Activated naive CD4-positive, alpha-beta T cell (primary cell): ENCODE data around the gene RHOT2.

Source experiments
- DNase-seq, 4 experiments: peaks; one replicate each; lab custom pipeline; 2025; lab: John Stamatoyannopoulos, UW

RHOT2 gene

DNA sequence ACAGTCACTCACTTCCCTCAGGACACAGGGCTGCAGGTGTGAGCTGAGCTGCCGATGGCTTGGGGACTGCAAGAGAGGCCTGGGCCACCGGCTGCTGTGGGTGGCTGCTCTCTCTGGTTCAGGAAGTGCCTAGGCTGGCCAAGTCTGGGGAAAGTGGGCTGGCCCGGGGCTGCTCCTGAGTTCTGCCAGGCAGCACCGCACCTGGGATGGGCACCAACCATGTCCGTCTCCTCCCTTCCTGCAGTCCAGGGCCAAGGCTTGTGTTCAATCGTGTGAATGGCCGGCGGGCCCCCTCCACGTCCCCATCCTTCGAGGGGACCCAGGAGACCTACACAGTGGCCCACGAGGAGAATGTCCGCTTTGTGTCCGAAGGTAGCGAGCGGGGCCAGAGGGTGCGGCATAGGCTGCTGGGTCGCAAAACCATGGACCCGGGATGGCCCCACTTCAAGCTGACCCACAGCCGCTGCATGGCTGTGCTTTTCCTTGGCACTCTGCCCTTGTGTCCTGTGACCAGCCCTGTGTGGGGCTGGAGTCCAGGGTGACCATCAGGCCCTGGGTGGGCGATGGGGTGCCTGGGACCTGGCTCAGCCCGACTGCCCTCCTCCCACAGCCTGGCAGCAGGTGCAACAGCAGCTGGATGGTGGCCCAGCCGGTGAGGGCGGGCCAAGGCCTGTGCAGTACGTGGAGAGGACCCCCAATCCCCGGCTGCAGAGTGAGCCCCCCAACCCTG, 20.6 kb upstream of the RHOT2 start:
- no peak for DNase-seq

DNA sequence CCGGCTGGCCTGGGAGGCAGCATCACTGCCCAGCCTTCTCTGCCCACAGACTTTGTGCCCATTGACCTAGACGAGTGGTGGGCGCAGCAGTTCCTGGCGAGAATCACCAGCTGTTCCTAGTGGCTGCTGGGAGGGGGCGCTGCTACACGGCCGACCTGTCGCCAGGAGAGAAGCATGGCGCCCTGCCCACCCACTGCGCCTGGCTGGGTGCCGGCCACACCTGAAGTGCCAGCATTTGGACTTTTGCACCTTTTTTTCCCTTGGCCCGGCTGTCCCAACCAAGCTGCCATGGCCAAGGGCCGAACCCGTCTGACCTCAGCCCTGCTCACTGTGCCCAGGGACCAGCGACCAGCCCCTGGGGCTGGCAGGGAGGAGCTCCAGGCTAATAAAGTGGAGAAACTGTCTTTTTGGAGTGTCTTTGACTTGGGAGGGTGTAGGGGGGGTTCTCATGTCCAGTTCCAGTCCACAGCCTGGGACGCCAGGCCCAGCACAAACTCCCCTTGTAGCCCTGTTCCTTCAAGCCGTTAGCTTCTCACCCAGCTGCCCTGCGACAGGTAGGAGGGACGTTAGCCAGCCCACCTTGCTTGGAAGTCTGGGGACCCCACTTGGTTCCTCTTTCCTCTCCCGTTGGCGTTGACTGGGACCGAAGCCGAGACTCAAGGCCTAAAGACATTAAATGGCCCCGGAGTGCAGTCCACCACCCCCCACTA, 19.7 kb upstream of the RHOT2 start:
- DNase-seq: no peak

DNA sequence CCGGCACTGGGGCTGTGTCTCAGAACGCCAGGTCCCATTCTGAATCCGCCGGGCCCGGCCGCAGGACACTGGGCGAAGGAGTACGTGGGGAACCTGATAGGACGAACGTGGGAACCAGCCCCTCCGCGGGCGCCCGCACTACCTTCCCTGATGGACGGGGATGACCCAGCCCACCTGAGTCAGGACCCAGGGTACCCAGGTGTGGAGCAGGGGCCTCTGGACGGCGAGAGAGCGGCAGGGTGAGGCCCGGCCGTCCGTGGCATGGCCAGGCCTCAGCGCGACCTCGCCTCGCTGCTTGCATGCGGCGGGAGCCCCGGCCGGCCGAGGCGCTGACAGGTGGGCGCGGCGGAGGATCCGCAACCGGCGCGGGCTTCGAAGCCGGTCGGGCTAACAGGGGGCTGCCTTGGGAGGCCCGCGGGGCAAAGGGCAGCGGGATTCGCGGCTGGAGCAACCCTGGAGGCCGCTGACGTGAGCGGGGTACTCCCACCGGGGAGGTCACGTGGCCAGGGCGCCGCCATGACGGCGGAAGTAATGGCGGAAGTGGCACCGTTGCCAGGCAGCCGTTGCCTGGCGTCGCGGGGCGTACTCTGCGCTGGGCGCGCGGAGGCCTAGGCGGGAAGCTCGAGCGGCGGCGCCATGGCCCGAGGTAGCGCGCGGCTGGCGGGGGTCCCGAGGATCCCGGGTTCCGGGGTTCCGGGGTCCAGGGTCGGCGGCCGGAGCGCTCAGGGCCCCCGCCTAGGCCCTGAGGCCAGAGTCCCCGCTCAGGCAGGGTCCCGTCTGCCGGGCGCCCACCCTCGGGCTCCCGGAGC, 18.9 kb upstream of the RHOT2 start, which contains the start of gene WDR90:
WDR90 (plus strand) TSS at position 585 of the 809 bp plus-strand sequence; CDS start at position 637, 52 bp downstream.
- DNase-seq: peak; percentile 77 to 90 (median 80)

DNA sequence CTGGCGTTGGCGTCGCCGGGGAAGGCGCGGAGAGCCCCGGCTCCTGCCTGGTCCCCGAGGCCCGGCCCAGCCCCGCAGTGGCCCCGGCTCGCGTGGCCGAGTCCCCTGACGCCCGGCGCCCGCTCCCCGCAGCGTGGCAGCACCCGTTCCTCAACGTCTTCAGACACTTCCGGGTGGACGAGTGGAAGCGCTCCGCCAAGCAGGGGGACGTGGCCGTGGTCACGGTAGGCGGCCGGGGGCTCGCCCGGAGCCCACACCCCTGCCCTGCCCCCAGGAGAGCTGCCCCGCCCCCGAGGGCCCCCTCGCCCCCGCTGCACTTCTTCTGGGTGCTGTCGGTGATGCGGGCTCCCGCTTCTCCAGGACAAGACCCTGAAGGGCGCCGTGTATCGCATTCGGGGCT, 18.3 kb upstream of the RHOT2 start:
- no peak for DNase-seq

DNA sequence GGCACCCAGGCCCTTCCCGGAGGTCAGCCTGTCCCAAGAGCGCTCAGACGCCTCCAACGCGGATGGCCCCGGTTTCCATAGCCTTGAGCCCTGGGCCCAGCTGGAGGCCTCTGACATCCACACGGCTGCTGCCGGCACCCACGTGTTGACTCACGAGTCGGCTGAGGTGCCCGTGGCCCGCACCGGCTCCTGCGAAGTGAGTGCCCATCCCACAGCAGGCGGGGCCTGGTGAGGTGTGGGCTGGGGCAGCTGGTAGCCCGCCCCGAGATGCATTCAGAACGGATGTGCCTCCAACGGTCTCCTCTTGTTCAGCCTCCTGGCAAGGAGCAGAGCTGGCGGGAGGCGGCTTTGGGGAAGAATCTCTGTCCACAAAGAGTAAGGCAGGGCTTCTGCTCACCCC, 16.1 kb upstream of the RHOT2 start:
- no peak for DNase-seq

DNA sequence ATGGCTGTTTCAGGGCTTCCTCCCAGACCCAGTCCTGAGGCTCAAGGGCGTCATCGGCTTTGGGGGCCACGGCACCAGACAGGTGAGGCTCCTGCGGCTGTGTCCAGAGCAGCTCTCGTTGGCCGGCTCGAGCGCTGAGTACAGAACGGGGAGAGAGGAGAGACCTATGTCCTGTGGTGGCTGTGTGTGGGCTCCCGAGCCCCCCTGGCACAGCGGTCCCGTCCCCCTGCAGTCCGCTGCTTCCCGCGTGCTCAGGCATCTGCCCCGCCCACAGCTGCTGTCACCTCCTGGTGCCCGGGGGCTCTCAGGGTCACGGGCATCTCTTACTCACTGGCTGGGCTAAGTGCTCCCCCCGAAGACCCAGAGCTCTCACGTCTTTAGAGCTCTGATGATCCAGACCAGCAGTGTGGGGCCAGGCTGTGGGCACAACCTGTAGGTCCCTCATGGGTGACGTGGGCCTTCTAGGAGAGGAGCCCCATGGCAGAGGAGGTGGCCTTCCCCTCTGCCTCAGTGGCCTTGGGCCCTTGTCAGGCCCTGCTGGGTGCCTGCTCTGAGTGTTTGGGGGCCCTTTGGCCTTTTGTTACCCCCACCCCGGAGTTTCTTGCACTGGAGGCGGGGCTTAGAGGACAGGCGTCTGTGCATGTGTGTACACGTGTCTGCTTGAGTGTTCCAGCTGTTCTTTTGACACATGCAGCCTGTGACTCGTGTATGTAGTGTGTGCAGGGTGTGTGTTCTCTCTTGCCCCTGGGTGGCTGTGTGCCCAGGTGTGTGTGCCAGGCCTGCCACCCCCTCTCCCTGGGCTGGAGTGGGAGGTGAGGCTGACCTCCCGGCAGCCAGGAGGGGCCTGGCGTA, 15.3 kb upstream of the RHOT2 start:
- DNase-seq: no peak

DNA sequence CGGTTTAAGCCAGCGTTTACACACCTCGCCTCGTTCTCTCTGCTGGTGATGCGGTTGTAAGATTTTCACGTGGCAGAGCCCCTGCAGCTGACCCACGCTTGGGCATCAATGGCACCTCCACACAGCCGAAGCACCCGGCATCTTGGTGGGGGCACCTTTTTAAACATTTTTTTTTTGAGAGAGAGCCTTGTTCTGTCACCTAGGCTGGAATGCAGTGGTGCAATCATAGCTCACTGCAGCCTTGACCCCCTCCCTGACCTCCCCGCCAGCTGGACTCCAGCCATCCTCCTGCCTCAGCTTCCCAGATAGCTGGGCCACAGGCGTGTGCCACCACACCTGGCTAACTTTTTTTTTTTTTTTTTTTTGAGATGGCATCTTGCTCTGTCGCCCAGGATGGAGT, 13.9 kb upstream of the RHOT2 start:
- no peak for DNase-seq

DNA sequence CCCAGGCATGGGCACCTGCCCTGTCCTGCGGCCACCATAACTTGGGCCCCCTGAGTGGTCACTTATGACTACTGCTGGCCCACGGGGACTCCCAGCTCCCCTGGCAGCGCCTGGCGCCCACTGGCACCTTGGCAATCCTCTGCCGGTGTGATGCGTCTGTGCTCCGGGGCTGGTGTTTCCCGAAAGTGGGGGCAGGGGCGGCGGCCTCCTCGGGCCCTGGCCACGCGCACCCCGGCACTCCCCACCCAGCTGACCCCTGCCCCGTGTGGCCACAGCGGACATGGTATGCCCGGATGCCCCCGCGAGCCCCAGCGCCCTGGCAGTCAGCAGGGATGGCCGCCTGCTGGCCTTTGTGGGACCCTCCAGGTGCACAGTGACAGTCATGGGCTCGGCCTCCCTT, 10.4 kb upstream of the RHOT2 start:
- DNase-seq: no peak

DNA sequence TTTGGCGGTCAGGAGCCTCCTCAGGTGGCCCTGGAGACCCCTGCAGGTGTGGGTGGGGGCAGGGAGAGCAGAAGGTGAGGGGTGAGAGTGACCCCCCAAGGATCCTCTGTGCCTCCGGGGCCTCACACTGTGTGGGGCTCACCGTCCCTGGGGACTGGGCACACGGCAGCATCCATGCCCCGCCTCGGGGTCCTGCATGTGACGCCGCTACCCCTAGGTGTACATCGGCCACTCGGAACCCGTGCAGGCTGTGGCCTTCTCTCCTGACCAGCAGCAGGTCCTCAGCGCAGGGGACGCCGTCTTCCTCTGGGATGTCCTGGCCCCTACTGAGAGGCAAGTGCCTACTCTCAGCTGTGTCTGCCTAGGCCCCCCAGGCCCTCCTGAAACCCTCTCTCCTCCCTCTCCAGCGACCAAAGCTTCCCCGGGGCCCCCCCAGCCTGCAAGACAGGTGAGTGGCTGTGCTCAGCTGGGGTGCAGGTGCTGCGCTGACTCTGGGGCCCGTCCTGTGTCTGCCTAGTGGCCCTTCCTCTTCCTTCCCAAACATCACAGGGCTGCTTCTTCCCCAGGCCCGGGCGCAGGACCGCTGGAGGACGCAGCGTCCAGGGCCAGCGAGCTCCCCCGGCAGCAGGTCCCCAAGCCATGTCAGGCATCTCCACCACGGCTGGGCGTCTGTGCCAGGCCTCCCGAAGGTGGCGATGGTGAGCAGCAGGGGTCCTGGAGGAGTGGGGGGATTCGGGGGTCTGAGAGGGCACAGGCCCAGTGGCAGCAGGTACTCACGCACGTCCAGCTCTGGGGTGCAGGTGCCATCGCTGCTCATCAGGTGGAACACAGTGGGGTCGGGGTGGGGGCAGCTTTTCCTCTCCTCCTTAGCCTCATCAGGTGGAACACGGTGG, 9.0 kb upstream of the RHOT2 start:
- DNase-seq: no peak

DNA sequence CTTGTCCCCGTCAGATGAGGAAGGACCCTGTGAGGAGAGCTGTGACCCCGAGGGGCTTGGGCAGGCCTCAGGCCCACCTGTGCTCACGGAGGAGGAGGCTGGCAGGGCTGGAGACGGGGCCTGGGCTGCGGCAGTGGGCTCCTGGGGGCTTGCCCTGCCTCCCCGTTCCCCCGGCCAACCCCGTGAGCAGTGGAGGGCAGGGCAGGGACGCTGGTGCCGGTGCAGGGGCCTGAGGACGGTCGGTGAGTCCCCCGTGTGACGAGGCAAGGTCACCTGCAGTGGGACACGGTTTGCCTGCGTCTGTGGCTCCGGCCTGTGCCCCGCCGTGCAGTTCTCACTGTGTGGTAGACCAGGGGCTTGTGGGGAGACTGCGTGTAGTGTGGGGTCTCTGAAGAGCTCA, 8.3 kb upstream of the RHOT2 start:
- DNase-seq: no peak

DNA sequence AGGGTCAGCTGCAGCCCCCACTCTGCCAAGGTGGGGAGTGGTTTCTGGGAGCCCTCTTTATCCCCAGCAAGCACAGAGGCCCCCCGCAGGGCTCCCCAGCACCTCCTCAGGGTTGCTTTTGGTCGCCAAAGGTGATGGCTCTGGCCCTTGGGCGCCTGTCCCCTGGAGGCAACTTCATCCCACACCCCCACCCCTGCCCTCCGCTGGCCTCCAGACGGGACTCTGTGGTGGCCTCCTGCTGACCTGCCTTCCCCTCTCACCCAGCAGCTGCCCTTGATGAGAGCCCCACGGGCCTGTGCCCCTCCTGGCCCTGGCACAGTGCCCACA, 7.8 kb upstream of the RHOT2 start:
- DNase-seq: no peak

DNA sequence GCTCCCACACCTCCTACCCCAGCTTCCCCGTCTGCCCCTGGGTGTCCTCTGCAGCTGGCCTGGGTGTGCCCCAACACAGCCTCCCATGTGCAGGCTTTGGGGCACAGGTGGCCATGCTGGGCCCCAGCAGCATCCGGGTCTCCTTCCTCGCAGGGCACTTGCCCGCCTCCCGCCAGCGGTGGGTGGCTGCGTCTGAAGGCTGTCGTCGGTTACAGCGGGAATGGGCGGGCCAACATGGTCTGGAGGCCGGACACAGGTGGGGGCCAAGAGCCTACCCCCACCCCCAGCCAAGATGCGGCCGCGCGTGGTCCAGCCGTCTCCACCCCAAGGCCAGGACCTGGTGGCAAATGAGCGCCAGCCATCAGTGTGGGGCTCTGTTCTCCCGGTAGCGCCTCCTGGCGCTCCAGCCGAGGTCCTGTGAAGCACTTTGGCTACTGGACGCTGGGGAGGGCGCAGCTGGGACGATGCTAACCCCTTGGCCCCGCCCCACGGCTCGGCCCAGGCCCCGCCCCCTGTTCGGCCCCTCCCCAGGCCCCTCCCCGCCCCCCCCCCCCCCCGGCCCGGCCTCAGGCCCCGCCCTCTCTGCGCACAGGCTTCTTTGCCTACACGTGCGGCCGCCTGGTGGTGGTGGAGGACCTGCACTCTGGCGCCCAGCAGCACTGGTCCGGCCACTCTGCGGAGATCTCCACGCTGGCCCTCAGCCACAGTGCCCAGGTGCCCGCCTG, 7.3 kb upstream of the RHOT2 start:
- DNase-seq: peak in 3 of 4 experiments; percentile 50 to 75 (median 61)

DNA sequence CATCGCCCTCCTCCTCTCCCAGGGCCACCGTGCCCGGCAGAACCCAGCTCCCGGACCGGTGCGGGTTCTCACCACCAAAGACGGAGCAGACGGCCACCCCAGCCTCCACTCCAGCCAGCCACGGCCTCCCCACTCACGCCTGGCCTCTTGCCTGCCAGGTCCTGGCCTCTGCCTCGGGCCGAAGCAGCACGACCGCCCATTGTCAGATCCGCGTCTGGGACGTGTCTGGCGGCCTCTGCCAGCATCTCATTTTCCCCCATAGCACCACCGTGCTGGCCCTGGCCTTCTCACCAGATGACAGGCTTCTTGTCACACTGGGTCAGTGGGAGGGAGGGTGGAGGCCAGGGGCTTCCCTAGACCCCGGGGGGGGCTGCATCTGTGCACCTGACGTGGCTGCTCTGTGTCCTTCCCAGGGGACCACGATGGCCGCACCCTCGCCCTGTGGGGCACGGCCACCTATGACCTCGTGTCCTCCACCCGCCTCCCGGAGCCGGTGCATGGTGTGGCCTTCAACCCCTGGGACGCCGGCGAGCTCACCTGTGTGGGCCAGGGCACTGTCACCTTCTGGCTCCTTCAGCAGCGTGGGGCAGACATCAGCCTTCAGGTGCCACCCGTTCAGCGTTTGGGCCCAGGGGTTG, 6.6 kb upstream of the RHOT2 start:
- DNase-seq: no peak

DNA sequence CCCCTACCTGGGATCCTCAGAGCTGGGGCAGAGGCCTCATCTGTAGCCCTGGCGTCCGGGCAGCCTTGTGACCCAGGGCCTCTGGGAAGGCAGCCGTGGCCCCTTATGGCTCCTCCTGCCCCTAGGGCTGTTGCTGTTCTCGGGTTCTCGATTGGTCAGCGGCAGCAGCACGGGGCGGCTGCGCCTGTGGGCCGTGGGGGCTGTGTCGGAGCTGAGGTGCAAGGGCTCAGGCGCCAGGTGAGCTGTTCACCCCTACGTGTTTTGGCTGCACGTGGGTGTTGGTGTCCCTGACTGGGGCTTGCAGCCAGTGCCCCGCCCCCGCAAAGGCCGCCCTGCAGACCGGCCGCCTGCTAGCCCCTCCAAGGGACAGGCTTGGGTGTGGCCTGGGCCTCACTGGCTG, 5.8 kb upstream of the RHOT2 start:
- DNase-seq: no peak

DNA sequence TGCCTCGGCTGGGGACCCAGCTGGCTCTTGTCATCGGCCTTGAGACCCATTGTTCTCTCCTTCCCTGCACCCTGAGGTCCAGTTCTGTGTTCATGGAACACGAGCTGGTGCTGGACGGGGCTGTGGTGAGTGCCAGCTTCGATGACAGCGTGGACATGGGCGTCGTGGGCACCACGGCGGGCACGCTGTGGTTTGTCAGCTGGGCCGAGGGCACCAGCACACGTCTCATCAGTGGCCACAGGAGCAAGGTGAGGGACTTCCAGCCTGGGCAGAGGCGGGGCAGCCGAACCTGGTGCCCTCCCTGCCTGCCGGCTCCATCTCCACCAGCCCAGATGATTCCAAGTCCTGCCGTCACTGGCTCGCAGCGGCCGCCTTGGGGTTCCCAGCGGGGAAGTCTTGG, 5.3 kb upstream of the RHOT2 start:
- no peak for DNase-seq

DNA sequence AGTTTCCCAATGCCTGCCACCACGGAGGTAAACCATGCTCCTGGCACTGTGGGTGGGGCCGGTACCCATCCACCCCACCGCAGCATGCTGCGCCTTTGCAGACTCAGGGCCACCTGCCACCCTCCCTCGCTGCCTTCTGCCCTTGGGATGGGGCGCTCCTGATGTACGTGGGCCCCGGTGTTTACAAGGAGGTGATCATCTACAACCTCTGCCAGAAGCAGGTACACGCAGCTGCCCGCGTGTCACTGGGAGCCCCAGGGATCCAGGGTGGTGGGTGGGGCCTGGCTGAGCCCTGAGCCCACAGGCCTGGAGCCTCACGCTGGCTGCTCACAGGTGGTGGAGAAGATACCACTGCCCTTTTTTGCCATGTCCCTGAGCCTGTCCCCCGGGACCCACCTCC, 1.4 kb upstream of the RHOT2 start:
- DNase-seq: no peak

DNA sequence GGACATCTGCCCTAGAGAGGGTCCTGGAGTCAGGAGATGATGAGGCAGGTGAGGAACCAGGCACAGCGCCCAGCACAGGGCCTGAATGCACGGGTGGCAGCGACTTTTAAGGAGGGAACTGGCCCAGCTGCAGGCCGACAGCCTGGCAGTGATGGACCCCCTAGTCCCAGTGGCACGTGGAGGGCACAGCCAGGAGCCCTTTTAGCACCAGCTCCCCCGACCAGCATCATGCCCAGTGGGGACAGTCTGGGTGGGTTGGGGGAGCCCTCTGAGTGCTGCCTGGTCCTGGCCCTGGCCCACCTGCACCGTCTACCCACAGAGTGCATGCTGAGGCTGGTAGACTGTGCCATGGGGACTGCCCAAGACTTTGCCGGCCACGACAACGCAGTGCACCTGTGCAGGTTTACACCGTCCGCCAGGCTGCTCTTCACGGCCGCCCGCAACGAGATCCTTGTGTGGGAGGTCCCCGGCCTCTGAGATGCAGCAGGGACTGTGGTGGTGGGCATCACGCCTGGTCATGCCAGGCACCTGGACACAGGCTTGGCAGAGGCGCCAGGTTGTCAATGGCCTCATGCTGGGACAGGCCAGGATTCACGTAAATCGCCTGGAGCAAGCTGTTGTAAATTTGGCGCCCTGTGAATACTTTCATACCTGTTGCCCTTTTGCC, 686 bp upstream of the RHOT2 start:
- no peak for DNase-seq

DNA sequence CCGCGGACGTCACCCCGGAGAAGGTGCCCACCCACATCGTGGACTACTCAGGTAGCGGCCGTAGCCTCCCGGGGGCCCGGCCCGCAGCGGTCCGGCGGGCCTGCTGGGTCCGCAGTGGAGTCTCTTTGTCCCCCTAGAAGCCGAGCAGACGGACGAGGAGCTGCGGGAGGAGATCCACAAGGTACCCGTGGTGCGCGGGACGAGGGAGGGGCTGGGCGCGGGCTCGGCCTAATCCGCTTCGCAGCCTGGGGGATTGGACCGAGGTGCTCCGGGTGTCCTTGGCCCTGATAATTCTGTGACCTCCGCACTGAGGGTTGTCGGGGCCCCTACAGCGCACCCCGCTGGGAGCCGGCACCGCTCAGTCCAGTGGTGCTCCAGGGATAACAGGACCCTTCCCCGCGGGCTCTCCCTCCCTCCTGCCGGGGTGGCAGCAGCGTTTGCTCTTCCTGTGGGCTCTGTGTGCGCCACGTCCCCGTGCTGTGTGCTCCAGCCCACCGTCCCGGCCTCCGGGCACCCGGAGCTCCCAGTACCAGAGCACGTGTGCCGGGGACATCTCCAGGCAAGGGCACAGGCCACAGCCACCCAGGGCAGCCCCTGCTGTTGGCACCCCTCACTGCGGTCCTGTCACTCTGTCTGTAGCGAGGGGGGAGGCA, 713 bp downstream of the RHOT2 start:
- DNase-seq: no peak

DNA sequence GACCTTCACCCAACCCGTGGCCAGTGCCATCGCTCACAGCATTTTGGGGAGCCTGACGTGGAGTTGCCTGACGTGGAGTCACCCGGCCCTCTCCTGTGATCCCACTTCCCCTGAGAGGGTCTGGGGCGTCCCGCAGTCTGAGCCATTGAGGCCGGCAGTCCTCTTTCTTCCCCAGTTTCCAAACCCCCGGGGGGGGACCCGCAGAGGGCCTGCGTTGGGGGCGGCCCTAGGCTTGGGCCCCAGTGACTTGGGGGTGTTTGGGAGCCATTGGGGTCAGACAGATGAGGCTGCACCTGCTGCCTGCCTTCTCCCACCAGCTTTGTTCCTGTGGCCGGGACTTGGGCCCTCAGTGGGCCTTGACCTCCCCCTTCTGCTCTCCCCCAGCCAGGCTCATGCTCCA, 1.7 kb downstream of the RHOT2 start:
- no peak for DNase-seq
